Pancreas (tissue), 10 donors: ENCODE measurements around the gene GBX1. TPM values are rescaled to one million over a fixed set of nuclear protein-coding genes. Genes with fewer than 3 reads are reported as not detected.

Source experiments
- ATAC-seq, 4 donors: fragments of 200-7000 bp; cut with Tn5 transposase; one replicate each; pipeline versions ENCODE4 v1.8.0 to v1.9.1; 2020; ENCODE audit warnings: mild to moderate bottlenecking in 4 of 4, moderate library complexity in 4 of 4
- DNase-seq, 6 donors: peaks; one replicate each; pipeline ENCODE4 v3.0.0-alpha.2; 2020
- FAIRE-seq: peaks from 2 replicates; lab custom pipeline; 2012; peaks lifted over from hg19 to GRCh38; lab: Jason Lieb, UNC
- H3K27ac ChIP-seq, 4 donors: fragments of 200-600 bp; sonication (generic); 1 replicate in 3 of 4; 2 replicates in 1 of 4; pipeline versions ENCODE4 v1.5.0 to v1.8.0; 2020
- H3K27me3 ChIP-seq, 4 donors: fragments of 200-600 bp; one replicate each; pipeline ENCODE4 v1.8.0; 2021
- H3K36me3 ChIP-seq, 3 donors: fragments of 200-600 bp; sonication (generic) in 1 of 3; one replicate each; pipeline versions ENCODE4 v1.5.0 to v1.8.0; 2020 to 2021
- H3K4me1 ChIP-seq, 3 donors: fragments of 200-600 bp; one replicate each; pipeline ENCODE4 v1.8.0; 2021
- H3K4me3 ChIP-seq, 4 donors: fragments of 200-600 bp; sonication (generic) in 2 of 4; one replicate each; pipeline versions ENCODE4 v1.5.0 to v1.8.0; 2020 to 2021
- H3K9me3 ChIP-seq, 4 donors: fragments of 200-600 bp; one replicate each; pipeline ENCODE4 v1.8.0; 2021
- CTCF ChIP-seq, 4 donors: fragments of 200-600 bp; sonication (generic) in 3 of 4; IDR thresholded peaks; one replicate each; pipeline versions ENCODE4 v1.5.0 to v1.8.0; 2021; ENCODE audit warnings: antibody characterized with exemption in 4 of 4
- WGBS, 2 donors: extraction: QIAGEN DNeasy Blood & Tissue Kit; methylation state at CpG; one replicate each; pipeline ENCODE4 v1.1.7; 2013; 5-methylcytosine and 5-hydroxymethylcytosine counted together
- intact Hi-C, 3 donors: fragments of 100-400 bp; cut with DNase I; formaldehyde crosslinking; loops; one replicate each; pipeline versions ENCODE4 v1.11.1 to v1.14.2; 2022
- polyA plus RNA-seq, 2 donors: library from polyadenylated mRNA; stranded (reverse); fragments of 200-250 nt; gene quantifications; one replicate each; pipeline ENCODE4 v1.2.3, GENCODE V29; 2013
- total RNA-seq, 6 donors: library from RNA; stranded (reverse); fragmentation: NEBNext Ultra II Directional in 4 of 6; extraction: Animal tissue kit (Norgen Biotek cat#: 25700) in 4 of 6; gene quantifications; one replicate each; pipeline versions ENCODE4 v1.2.1 to v1.2.4, GENCODE V29; 2021 to 2023
- donor health status: healthy with polysubstance abuse.
- donor health status: DM: no; HTN: no; CAD: no; lungs with moderate emphysema.
- donor health status: DM: no; HTN: no; CAD: no.
- donor health status: control.
- donor health status: control.
- donor health status: Bipolar disorder and iron deficiency.
- donor health status: DM: yes; HTN: yes; CAD: no.
- donor health status: DM: no; HTN: no; CAD: no.
- donor health status: DM: no; HTN: no; CAD: no.
- donor health status: DM: yes; HTN: yes; CAD: no.

Gene GBX1
- total and polyA plus RNA-seq, 8 donors: not detected

DNA sequence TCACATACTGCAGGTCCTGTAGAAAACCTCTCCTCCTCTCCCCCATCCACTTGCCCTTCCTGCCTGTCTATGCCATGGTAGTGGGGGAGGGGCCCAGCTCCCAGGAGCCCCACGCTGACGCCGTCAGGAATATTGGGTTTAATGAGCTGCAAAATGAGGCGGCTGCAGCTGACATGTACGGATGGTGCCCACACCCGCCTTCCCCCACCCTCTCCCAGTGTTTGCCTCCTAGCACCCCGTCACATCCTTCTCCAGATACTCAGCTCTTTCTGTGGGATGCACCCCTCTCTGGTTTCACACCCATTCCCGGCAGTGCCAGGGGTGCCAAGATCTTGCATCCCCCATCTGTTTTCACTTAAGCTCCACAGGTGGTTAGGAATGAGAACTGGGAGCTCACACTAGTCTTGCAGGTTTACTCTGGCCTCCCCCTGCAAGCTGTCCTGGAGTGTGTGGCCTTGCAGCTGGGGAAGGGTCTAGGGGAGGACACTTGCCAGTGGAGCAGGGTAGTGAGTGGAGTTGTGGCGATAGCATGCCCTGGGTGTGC, 26.1 kb downstream of the GBX1 start:
- Histone ChIP-seq H3K27me3 (no peaks in the 10 kb centered on the region), H3K27ac (no peak overlapping the region), H3K4me3 (no peak overlapping the region), H3K4me1 (no peaks in the 10 kb centered on the region), H3K36me3 (peaks cover 0 to 28% (median 5%) of the 10 kb centered on the region in 3 donors), H3K9me3 (no peaks in the 10 kb centered on the region)
- no peak for ATAC-seq
- TF ChIP-seq CTCF (IDR thresholded peaks at IDR 0.05): no peak
- no peak for FAIRE-seq
- 90 to 91% methylated on average over 9 of the region's 9 CpGs for WGBS, 2 donors
- DNase-seq: peak in 2 of 6 donors; percentile 10 to 35
- intact Hi-C loops: no loop called here

DNA sequence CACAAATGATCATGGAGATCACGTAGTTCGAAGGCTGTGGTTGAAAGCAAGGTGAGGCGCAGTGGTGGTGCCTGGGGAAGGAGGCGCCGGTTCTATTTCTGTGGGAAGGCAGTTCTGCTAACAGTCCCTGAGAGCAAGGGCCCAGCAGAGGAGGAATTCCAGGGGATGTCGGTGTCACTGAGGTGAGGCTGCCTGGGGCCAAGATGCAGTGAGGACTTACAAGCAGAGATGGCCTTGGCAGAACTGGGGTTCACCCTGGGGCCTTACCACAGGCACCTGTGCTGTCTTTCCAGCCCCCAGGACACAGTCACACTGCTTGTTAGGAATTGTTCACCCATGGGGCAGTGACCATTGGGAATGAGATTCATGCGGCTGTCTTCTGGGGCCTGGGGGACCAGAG, 26.7 kb downstream of the GBX1 start:
- intact Hi-C loops: no loop called here
- 95 to 98% methylated on average over 7 of the region's 7 CpGs for WGBS, 2 donors
- peaks cover 0 to 34% (median 5%) of the 10 kb centered on the region in 3 donors for H3K36me3 ChIP-seq
- peak in 2 of 6 donors; percentile 7 to 29 for DNase-seq
- H3K27me3 ChIP-seq: no peaks in the 10 kb centered on the region
- no peak overlapping the region for H3K27ac ChIP-seq
- no peaks in the 10 kb centered on the region for H3K9me3 ChIP-seq
- no peak for ATAC-seq
- no peak for TF ChIP-seq CTCF (IDR thresholded peaks at IDR 0.05)
- H3K4me3 ChIP-seq: no peak overlapping the region
- no peak for FAIRE-seq
- no peaks in the 10 kb centered on the region for H3K4me1 ChIP-seq

- intact Hi-C loops: no loop called here
- Histone ChIP-seq H3K27ac (no peak overlapping the region), H3K4me3 (no peak overlapping the region), H3K27me3 (no peaks in the 10 kb centered on the region), H3K4me1 (no peaks in the 10 kb centered on the region), H3K9me3 (no peaks in the 10 kb centered on the region), H3K36me3 (peaks cover 0 to 44% (median 5%) of the 10 kb centered on the region in 3 donors)
- peak in 2 of 6 donors; percentile 7 to 29 for DNase-seq
- no peak for ATAC-seq
- no peak for TF ChIP-seq CTCF (IDR thresholded peaks at IDR 0.05)
- no peak for FAIRE-seq
- WGBS, 2 donors: 88 to 92% methylated on average over 9 of the region's 9 CpGs
These were observed 27.7 kb downstream of the GBX1 start for GRCh38 chr7:151139791-151140190.

GRCh38 chr7:151139071-151139790, 28.3 kb downstream of the GBX1 start:
- FAIRE-seq: no peak
- TF ChIP-seq CTCF (IDR thresholded peaks at IDR 0.05): no peak
- H3K36me3 ChIP-seq: peaks cover 0 to 47% (median 5%) of the 10 kb centered on the region in 3 donors
- no peak overlapping the region for H3K27ac ChIP-seq
- no peaks in the 10 kb centered on the region for H3K9me3 ChIP-seq
- H3K4me3 ChIP-seq: no peak overlapping the region
- intact Hi-C loops: no loop called here
- H3K27me3 ChIP-seq: no peaks in the 10 kb centered on the region
- no peaks in the 10 kb centered on the region for H3K4me1 ChIP-seq
- no peak for ATAC-seq
- DNase-seq: peak in 2 of 6 donors; percentile 11 to 58
- WGBS, 2 donors: 86 to 90% methylated on average over 18 of the region's 18 CpGs
